GM23248 (cell line): ENCODE data around the gene C1QTNF1. TPM values are rescaled to one million over a fixed set of nuclear protein-coding genes. Genes with fewer than 3 reads are reported as not detected.

ENCODE experiments used
- DNase-seq: peaks from one replicate; pipeline ENCODE4 v3.0.0-alpha.2; 2015
- H2AFZ ChIP-seq: fragments of 200-600 bp; sonication (generic); 2 replicates; pipeline ENCODE4 v1.6.1; 2016; ENCODE audit warnings: antibody characterized with exemption
- H3F3A ChIP-seq: fragments of 200-600 bp; sonication (generic); 2 replicates; pipeline ENCODE4 v1.6.1; 2016; ENCODE audit warnings: mild to moderate bottlenecking, antibody characterized with exemption, mixed run types; ENCODE audit not compliant: insufficient read depth
- H3K27ac ChIP-seq: fragments of 200-600 bp; sonication (generic); 2 replicates; pipeline ENCODE4 v1.5.1; 2016; ENCODE audit warnings: mild to moderate bottlenecking
- H3K27me3 ChIP-seq: fragments of 200-600 bp; sonication (generic); replicated peaks from 2 replicates; pipeline ENCODE4 v1.6.1; 2016; ENCODE audit warnings: mild to moderate bottlenecking; ENCODE audit not compliant: insufficient read depth
- H3K36me3 ChIP-seq: fragments of 200-600 bp; sonication (generic); 2 replicates; pipeline ENCODE4 v1.6.1; 2016; ENCODE audit warnings: low read depth, mild to moderate bottlenecking
- H3K4me1 ChIP-seq: fragments of 200-600 bp; sonication (generic); 2 replicates; pipeline ENCODE4 v1.6.1; 2016; ENCODE audit warnings: mild to moderate bottlenecking; ENCODE audit not compliant: insufficient read depth
- H3K4me2 ChIP-seq: fragments of 200-600 bp; sonication (generic); one replicate; pipeline ENCODE4 v1.6.1; 2016; ENCODE audit warnings: mild to moderate bottlenecking; ENCODE audit not compliant: unreplicated experiment
- H3K4me3 ChIP-seq: fragments of 200-600 bp; sonication (generic); 2 replicates; pipeline ENCODE4 v1.5.1; 2016; ENCODE audit warnings: mild to moderate bottlenecking
- H3K79me2 ChIP-seq: fragments of 200-600 bp; sonication (generic); 2 replicates; pipeline ENCODE4 v1.6.1; 2016; ENCODE audit warnings: mild to moderate bottlenecking; ENCODE audit not compliant: insufficient read depth
- H3K9ac ChIP-seq: fragments of 200-600 bp; sonication (generic); 2 replicates; pipeline ENCODE4 v1.6.1; 2016; ENCODE audit warnings: mild to moderate bottlenecking
- H3K9me2 ChIP-seq: fragments of 200-600 bp; sonication (generic); 2 replicates; pipeline ENCODE4 v1.6.1; 2016; ENCODE audit warnings: mixed run types, mild to moderate bottlenecking, moderate library complexity; ENCODE audit not compliant: insufficient read depth
- H3K9me3 ChIP-seq: fragments of 200-600 bp; sonication (generic); one replicate; pipeline ENCODE4 v1.6.1; 2017; ENCODE audit warnings: low read depth
- H4K20me1 ChIP-seq: fragments of 200-600 bp; sonication (generic); 2 replicates; pipeline ENCODE4 v1.6.0; 2016; ENCODE audit not compliant: insufficient read depth
- EZH2 ChIP-seq: fragments of 200-600 bp; sonication (generic); IDR thresholded peaks from 2 replicates; pipeline ENCODE4 v1.6.1; 2018; ENCODE audit warnings: antibody characterized with exemption, mild to moderate bottlenecking; ENCODE audit not compliant: insufficient read depth, poor library complexity, severe bottlenecking
- EZH2phosphoT487 ChIP-seq: fragments of 200-600 bp; sonication (generic); IDR thresholded peaks from 2 replicates; pipeline ENCODE4 v1.6.1; 2018; ENCODE audit warnings: antibody characterized with exemption, moderate library complexity, mild to moderate bottlenecking, low read depth; ENCODE audit not compliant: insufficient read depth
- WGBS, 2 experiments: methylation state at CpG; one replicate each; pipeline ENCODE4 v1.1.6; 2015 to 2017; ENCODE audit warnings: low lambda C conversion rate in 2 of 2, low coverage in 1 of 2; ENCODE audit errors: missing lambda C conversion rate in 2 of 2; 5-methylcytosine and 5-hydroxymethylcytosine counted together
- in situ Hi-C: fragments of 300-500 bp; cut with MboI; formaldehyde crosslinking; loops from 2 replicates; pipeline ENCODE4 v1.15.0; 2020
- polyA plus RNA-seq: library from polyadenylated mRNA; unstranded; fragments of >200 nt; fragmentation: Nextera tagmentation; extraction: Ambion mirVana; gene quantifications from 2 replicates; pipeline ENCODE4 v1.2.1, GENCODE V29; 2016
- total RNA-seq: library from RNA; depleted of rRNA; stranded (reverse); fragments of >200 nt; shearing (Covaris generic); gene quantifications from 2 replicates; pipeline ENCODE4 v1.2.3, GENCODE V29; 2014

The C1QTNF1 gene
- total and polyA plus RNA-seq, 2 experiments from 2014 or later: 6.1 to 12.2 TPM

GRCh38 chr17:79045001-79045729 is 21.2 kb downstream of the C1QTNF1 start:
- in situ Hi-C loops: no loop called here
- no peak overlapping the region for H3K4me2 ChIP-seq
- 71 to 74% methylated on average over 15 of the region's 15 CpGs for whole genome bisulfite sequencing, 2 experiments
- no peak for DNase-seq
- H3K9ac ChIP-seq: no peak overlapping the region
- no peak overlapping the region for H3K27ac ChIP-seq
- no peak for TF ChIP-seq EZH2phosphoT487
- TF ChIP-seq EZH2: no peak
- no peak overlapping the region for H3K4me3 ChIP-seq
- H3K27me3 ChIP-seq: no peaks in the 10 kb centered on the region
- H2AFZ ChIP-seq: no peak overlapping the region
- H3F3A ChIP-seq: 0 out of 2 replicates have a peak, but pooled peaks cover 8% of the 10 kb centered on the region
- H3K9me3 ChIP-seq: no peaks in the 10 kb centered on the region
- no peaks in the 10 kb centered on the region for H4K20me1 ChIP-seq
- no peaks in the 10 kb centered on the region for H3K36me3 ChIP-seq
- no peaks in the 10 kb centered on the region for H3K4me1 ChIP-seq
- no peaks in the 10 kb centered on the region for H3K9me2 ChIP-seq
- H3K79me2 ChIP-seq: no peaks in the 10 kb centered on the region

DNA sequence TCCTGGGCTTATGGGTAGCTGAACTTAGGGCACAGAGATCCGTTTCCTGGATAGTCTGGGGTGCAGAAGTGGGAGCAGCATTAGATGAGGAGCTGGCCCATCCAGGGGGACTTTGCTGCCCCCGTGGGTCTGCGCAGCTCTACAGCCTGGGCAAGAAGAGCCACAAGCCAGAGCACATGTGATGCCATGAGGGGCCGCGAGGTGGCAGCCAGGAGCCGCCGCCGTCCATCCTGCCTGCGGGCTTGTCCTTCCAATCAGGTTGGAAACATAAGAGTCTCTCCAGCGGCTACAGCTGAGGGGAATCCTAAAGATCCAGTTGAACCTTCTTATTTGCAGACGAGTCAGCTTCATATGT is 21.9 kb downstream of the C1QTNF1 start:
- Histone ChIP-seq H3K27me3 (no peaks in the 10 kb centered on the region), H3K79me2 (no peaks in the 10 kb centered on the region), H3K9ac (no peak overlapping the region), H3F3A (0 out of 2 replicates have a peak, but pooled peaks cover 8% of the 10 kb centered on the region), H3K36me3 (no peaks in the 10 kb centered on the region), H3K9me2 (no peaks in the 10 kb centered on the region), H3K27ac (no peak overlapping the region), H3K4me1 (no peaks in the 10 kb centered on the region), H3K4me2 (no peak overlapping the region), H3K9me3 (no peaks in the 10 kb centered on the region), H3K4me3 (no peak overlapping the region), H2AFZ (no peak overlapping the region), H4K20me1 (no peaks in the 10 kb centered on the region)
- peak; percentile 82 for DNase-seq
- WGBS, 2 experiments: 1 to 5% methylated on average over 11 of the region's 11 CpGs
- TF ChIP-seq EZH2phosphoT487 (no peak), EZH2 (no peak)
- in situ Hi-C loops: no loop called here

- no peak overlapping the region for H2AFZ ChIP-seq
- H3K79me2 ChIP-seq: no peaks in the 10 kb centered on the region
- no peaks in the 10 kb centered on the region for H3K27me3 ChIP-seq
- H4K20me1 ChIP-seq: no peaks in the 10 kb centered on the region
- no peak overlapping the region for H3K9ac ChIP-seq
- no peaks in the 10 kb centered on the region for H3K36me3 ChIP-seq
- no peak overlapping the region for H3K27ac ChIP-seq
- no peaks in the 10 kb centered on the region for H3K4me1 ChIP-seq
- in situ Hi-C loops: no loop called here
- H3K4me3 ChIP-seq: no peak overlapping the region
- no peak overlapping the region for H3K4me2 ChIP-seq
- WGBS, 2 experiments: 34 to 36% methylated on average over 25 of the region's 25 CpGs
- no peaks in the 10 kb centered on the region for H3K9me2 ChIP-seq
- no peak for TF ChIP-seq EZH2phosphoT487
- TF ChIP-seq EZH2: no peak
- 0 out of 2 replicates have a peak, but pooled peaks cover 8% of the 10 kb centered on the region for H3F3A ChIP-seq
- no peaks in the 10 kb centered on the region for H3K9me3 ChIP-seq
- DNase-seq: no peak
Measured at GRCh38 chr17:79046197-79046915, 22.4 kb downstream of the C1QTNF1 start.

GRCh38 chr17:79046916-79047280 is 22.9 kb downstream of the C1QTNF1 start:
- Histone ChIP-seq H3K9me2 (no peaks in the 10 kb centered on the region), H3K27ac (no peak overlapping the region), H3K27me3 (no peaks in the 10 kb centered on the region), H3K9me3 (no peaks in the 10 kb centered on the region), H3K4me3 (no peak overlapping the region), H3K9ac (no peak overlapping the region), H4K20me1 (no peaks in the 10 kb centered on the region), H3K79me2 (no peaks in the 10 kb centered on the region), H3K36me3 (no peaks in the 10 kb centered on the region), H3K4me1 (no peaks in the 10 kb centered on the region), H3K4me2 (no peak overlapping the region), H2AFZ (no peak overlapping the region), H3F3A (0 out of 2 replicates have a peak, but pooled peaks cover 8% of the 10 kb centered on the region)
- peak; percentile 41 for DNase-seq
- in situ Hi-C loops: no loop called here
- TF ChIP-seq EZH2: no peak
- TF ChIP-seq EZH2phosphoT487: no peak
- WGBS, 2 experiments: 28 to 31% methylated on average over 15 of the region's 15 CpGs
